Ramos (cell line): Measurements from ENCODE around the gene CPSF6.
"Not testable (repeated sequence)": the region's sequence is repeated elsewhere in the genome, so short reads cannot be mapped to it uniquely, and the experiment has no call there.

Experiments
- in situ Hi-C: fragments of 300-500 bp; cut with MboI; formaldehyde crosslinking; loops from one replicate; pipeline ENCODE4 v1.14.3; 2022; ENCODE audit warnings: low sequenced_read_pairs; ENCODE audit not compliant: unreplicated experiment

CPSF6 gene

GRCh38 chr12:69254862-69255261, 15.5 kb downstream of the CPSF6 start:
- in situ Hi-C loops = no loop called here

- in situ Hi-C loops = no loop called here
Measured at GRCh38 chr12:69258655-69259054, 19.3 kb downstream of the CPSF6 start.

DNA sequence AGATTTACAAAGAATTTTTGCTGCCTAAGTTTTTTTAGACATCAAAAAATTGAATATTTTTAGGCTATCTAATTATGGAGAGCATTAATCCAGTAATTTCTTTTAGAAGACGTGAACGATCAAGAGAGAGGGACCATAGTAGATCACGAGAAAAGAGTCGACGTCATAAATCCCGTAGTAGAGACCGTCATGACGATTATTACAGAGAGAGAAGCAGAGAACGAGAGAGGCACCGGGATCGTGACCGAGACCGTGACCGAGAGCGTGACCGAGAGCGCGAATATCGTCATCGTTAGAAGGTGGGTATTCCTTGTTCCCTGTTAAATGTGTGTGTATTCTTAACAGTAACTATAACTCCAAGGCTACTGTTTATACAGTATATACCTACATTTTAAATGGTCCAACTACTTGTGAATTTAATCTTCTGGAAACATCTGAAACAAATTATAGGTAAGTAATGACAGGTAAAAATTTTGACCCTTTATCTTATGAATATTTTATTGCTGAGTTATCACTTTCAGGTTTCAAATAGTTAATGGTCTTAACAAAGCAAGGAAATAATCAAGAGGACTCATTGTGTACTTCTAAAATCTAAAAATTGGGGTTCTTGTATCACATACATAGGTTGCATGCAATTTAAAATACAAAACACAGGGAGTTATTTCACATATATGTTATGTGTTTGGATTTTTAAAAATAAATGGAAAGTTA, 23.1 kb downstream of the CPSF6 start:
- in situ Hi-C loops = no loop called here

- in situ Hi-C loops = no loop called here
Measured at GRCh38 chr12:69265205-69265604, 25.8 kb downstream of the CPSF6 start.

- in situ Hi-C loops = not testable (repeated sequence)
Measured at GRCh38 chr12:69265633-69266032, 26.3 kb downstream of the CPSF6 start.

DNA sequence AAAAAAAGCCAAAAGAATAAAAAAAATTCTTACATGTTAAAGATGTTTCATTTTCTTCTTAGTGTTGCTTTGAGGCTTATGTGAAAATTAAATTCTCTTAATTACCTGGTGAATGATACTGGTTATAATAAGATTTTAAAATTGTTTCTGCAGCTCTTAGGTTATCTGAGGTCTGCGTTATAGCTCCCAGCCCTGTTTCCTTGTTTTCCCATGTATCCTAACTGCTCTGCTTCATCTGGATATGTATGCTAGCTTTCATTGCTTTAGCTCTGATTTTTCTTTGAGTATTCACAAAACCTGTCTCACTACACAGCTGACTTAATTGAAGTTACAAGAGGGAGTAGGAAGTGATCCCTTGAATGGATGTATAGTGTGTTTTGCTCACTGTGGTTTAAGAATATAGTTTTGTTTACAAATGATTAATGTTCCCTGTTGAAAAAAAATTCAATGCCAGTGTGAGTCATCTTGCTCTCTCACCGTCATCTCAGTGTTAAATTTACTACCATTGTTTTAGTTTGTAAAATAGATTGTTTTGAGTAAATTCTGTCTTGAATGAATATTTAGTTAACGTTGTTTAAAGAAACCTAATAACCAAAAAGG, 26.8 kb downstream of the CPSF6 start:
- in situ Hi-C loops = no loop called here

GRCh38 chr12:69269736-69270135, 30.4 kb downstream of the CPSF6 start:
- in situ Hi-C loops = no loop called here

DNA sequence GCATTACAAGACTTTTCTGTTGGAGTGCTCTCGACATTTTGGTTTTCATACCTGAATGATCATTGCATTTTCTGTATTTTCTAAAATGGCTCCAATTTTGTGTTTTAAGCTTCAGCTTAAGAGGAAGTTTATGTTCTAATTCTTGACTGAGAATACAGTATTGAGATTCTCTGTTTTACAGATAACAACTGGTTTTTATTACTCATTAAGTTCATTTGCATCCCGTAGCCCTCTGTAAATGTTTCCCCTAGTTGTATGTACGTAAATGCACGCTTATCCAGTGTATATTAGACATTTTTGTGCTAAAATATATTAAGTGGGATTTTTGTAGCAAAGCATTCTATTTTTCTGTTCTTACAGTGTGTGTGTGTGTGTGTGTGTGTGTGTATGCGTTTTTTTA, 33.1 kb downstream of the CPSF6 start:
- in situ Hi-C loops = no loop called here

DNA sequence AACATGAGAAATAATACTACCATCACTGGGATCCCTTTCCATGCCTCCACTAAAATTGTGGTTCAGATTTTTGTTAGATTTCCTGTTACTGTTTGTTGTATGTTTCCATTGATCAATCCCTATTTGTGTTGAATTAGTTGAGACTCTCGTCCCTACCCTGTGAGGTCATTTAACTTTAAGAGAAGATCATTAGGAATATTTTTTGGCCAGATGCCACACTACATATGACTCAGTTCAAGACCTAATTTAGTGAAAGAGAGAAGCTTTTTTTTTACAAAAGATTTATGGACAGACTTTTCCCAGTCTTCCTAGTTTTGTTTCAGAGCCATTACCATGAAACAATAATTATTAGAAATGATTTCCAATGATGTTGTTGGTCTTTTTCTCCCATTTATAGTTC, 35.5 kb downstream of the CPSF6 start:
- in situ Hi-C loops = no loop called here

DNA sequence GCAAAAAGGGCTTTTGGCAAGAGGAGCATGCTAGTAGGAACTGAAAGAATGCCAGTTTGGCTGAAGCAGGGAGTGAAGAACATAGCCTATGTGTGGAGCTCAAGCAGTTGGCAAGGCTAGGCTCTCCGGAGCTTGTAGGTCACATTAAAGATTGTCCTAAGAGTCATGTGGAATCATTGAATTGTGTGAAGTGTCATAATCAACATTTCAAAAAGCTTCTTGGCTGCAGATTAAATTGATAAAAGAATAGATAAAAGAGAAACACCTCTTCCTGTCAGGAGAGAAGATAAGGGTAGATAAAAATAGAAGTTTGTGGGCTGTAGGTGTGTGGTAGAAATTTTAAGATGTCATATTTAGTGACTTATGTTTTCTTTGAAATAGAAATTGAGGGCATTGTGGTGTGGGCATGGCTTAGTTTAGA, 36.1 kb downstream of the CPSF6 start:
- in situ Hi-C loops = no loop called here

DNA sequence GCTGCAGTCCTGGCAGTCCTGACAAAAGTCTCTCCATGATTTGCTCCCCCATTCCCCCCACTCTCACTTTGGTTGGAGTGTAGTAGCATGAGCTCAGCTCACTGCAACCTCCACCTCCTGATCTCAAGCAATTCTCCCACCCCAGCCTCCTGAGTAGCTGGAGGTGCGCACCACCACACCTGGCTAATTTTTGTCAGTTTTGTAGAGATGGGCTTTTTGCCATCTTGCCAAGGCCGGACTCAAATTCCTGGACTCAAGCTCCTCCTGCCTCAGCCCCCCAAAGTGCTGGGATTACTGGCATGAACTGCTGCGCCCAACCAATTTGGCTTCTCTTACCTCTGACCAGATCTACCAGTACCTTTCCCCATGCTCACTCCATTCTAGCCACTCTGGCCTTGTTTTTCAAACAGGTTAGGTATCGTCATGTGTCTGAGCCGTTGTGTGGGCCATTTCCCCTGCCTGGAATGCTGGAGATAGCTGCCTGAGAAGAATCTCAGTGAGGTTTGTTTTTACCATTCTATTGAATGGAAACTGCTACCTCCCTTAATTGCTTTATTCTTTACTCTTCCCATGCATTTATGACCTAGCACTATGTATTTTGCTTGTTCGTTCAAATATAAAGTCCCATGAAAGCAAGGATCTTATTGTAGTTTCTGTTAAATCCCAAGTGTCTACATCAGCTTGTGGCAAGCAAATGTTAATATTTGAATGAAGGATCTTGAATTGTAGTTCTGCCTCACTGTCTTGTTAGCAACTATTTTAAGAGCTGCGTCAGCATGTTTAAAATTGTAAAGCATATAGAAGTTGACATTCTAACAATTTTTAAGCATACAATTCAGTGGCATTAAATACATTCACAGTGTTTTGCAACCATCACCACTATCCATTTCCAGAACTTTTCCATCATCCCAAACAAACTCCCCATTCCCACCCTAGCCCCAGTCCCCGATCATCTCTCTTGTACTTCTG, 39.7 kb downstream of the CPSF6 start:
- in situ Hi-C loops = no loop called here

DNA sequence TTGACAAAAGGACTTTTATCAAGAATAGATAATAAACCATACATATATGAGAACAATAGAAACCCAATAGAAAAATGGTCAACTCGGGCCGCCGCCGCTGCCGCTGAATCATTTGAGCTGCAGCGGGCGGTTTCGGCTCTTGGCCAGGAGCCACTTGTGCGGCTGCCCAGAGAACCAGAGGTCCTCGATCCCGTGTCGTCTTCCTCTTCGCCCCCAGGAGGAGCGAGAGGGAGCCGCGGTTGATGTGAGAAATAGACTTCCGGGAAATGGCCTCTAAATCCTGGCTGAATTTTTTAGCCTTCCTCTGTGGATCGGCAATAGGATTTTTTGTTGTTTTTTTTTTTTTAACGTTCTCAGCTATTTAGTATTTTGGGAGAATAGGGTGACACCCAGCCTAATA, 44.8 kb downstream of the CPSF6 start:
- in situ Hi-C loops = no loop called here

DNA sequence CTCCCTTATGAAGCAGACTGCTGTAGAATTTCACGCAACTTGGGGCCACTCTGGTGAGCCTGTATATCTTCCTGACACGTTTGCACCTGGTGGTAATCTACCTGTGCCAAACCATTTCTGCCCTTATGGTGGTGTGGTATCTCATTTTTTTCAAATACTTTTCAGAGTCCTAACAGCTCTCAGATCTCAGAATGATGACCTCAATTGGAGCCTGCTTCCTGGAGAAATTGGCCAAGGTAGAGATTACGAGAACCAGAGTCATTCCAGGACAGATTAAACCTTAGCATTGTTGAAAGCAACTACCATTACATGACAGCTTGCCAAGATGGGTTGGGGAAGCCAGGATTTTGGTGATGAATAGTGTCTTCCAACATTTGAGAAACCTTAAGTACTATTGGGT, 48.2 kb downstream of the CPSF6 start:
- in situ Hi-C loops = no loop called here

DNA sequence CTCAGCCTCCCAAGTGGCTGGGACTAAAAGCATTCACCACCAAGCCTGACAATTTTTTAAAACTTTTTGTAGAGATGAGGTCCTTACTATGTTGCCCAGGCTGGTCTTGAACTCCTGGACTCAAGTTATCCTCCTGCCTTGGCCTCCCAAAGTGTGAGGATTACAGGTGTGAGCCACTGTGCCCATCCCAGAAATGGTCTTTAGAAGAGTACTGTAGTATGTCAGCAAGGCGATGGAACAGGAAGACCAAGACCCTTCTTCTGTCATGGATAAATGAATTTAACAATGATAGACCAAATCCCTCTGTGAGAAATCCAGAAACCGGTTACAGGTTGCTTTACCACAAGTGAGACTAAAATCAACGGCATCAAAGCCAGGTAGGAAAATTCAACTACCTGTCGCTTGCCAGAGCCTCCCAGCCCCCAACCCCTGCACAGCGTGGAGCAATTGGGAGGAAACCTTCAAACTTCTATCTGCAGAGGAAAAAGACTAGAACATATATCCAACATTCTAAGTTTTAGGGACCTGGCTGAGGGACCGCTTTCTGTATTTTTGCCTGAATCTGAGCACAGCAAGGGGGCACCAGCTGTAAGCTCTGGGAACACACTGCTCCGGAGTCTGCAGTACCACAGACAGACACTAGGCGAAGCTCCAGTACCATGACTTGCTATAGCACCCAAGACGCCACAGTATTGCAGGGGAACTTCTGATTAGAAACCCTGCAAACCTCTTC, 51.3 kb downstream of the CPSF6 start:
- in situ Hi-C loops = no loop called here

GRCh38 chr12:69291278-69291593, 51.9 kb downstream of the CPSF6 start:
- in situ Hi-C loops = no loop called here

DNA sequence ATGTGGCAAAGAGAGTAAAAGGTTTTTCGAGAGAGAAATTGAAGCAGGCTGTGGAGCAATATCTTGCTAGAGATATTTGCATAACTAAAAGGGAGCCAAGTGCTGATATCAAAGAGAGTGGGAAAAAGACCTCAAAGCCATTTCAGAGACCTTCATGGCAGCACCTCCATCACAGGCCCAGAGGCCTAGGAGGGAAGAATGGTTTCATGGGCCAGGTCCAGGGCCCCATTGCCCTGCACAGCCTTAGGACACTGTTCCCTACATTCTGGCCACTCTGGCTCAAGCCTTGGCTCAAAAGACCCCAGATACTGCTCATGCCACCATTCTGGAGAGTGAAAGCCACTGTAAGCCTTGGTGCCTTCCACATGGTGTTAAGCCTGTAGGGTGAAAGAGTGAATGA, 58.8 kb downstream of the CPSF6 start:
- in situ Hi-C loops = no loop called here

GRCh38 chr12:69298947-69299346, 59.6 kb downstream of the CPSF6 start:
- in situ Hi-C loops = no loop called here

DNA sequence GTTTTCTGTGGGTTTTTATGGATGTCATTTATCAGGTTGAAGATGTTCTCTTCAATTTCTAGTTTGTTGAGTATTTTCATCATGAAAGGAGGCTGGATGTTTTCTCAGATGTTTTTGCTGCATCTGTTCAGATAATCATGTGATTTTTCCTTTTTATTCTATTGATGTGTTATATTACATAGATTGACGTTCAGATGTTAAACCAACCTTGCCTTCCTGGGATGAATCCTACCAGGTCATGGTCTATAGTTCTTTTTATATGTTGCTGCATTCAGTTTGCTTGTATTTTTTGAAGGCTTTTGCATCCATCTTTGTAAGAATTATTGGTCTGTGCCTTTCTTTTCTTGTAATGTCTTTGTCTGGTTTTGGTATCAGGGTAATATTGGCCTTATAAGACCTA, 64.9 kb downstream of the CPSF6 start:
- in situ Hi-C loops = no loop called here

GRCh38 chr12:69309461-69309860, 70.1 kb downstream of the CPSF6 start:
- in situ Hi-C loops = no loop called here

- in situ Hi-C loops = no loop called here
Measured at GRCh38 chr12:69313209-69313608, 73.8 kb downstream of the CPSF6 start.

DNA sequence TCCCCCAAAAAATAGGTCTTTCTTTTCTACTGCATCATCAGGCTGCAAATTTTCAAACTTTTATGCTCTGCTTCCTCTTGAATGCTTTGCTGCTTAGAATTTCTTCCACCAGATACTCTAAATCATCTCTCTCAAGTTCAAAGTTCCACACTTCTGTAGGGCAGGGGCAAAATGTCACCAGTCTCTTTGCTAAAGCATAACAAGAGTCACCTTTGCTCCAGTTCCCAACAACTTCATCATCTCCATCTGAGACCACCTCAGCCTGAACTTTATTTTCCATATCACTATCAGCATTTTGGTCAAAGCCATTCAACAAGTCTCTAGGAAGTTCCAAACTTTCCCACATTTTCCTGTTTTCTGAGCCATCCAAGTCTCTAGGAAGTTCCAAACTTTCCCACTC, 77.4 kb downstream of the CPSF6 start:
- in situ Hi-C loops = not testable (repeated sequence)
